Nasal cavity respiratory epithelium epithelial cell of viscerocranial mucosa (primary cell): ENCODE data around the gene CLEC1A. TPM values are rescaled to one million over a fixed set of nuclear protein-coding genes. Genes with fewer than 3 reads are reported as not detected.

Experiments
- total RNA-seq: library from RNA; depleted of rRNA; stranded (reverse); fragments of >200 nt; gene quantifications from 2 replicates; pipeline ENCODE4 v1.2.3, GENCODE V29; 2014

Gene CLEC1A, protein sequence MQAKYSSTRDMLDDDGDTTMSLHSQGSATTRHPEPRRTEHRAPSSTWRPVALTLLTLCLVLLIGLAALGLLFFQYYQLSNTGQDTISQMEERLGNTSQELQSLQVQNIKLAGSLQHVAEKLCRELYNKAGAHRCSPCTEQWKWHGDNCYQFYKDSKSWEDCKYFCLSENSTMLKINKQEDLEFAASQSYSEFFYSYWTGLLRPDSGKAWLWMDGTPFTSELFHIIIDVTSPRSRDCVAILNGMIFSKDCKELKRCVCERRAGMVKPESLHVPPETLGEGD
- total RNA-seq = not detected in 2 replicates

DNA sequence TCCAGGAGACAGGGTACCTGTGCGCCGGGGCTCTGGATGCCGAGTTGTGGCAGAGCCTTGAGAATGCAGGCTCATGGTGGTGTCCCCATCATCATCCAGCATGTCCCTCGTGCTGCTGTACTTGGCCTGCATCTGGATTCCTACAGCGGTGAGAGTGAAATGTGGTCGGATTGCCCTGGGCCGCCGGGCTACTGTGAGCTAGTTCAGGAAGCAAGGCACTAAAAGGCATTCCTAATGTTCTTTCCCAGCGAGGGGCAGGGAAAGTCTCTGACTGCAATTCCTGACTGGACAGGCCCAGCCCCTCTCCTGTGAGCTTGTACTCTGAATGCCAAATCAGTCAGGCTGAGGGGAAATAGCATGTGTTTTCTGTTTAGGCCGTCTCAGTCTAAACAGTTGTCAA is at the start of gene CLEC1A:
CLEC1A (minus strand) TSS at position 195 of the 400 bp plus-strand sequence; CDS start at position 132, 63 bp downstream.

DNA sequence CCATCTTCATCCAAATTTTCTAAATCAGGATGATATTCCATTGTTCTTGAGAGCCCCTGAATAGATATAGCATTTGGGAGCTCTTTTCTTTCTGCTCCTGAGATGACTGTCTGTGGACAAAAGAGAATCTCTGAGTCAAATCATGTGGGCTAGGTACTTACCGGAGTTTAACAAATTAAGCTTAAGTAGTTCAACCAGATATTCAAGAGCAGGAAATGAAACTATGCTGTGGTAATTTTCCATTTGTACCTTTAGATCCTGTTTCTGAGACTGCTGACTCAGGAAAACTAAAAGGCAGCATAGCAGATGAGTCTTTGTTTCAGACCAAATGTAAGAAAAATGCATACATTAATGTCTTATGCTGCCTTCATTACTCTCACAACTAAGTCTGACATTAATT is 31.3 kb upstream of the CLEC1A start, which contains the start of gene CLEC7A:
CLEC7A (minus strand) TSS at position 158 of the 400 bp plus-strand sequence; CDS start at position 41, 117 bp downstream.

DNA sequence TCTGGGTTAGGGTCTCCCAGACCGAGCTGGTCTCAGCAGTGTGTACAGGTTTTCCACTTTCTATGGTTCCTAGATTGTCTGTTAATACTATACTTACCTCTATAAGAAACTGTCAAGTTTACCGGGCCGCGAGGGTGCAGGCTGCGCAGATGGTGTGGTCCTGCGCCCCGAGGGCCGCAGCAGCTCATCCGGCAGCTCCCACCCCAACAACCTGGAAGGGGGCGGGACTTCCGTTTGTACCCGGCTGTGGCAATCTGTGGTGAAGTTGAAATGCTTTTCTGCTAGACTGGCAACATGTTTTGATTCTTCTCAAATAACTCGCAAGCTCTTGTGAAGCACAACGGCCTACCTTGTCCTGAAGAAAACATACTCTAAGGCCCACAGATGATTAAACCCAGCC is 68.3 kb downstream of the CLEC1A start, which contains the start of gene CLEC9A:
CLEC9A (plus strand) TSS at position 237 of the 400 bp plus-strand sequence. CDS start 22,006 bp downstream, outside the sequence.

Other genes with a start within 250 kb of the CLEC1A start
- 4.1 and 5.0 TPM in 2 replicates for gene CLEC2B, start 229.6 kb downstream of the CLEC1A start, total RNA-seq
- gene KLRF2, start 217.5 kb downstream of the CLEC1A start, total RNA-seq = not detected in 2 replicates
- not detected in 2 replicates for gene CLEC2A, start 166.6 kb downstream of the CLEC1A start, total RNA-seq
- not detected in 2 replicates for gene CLEC12A, start 127.6 kb downstream of the CLEC1A start, total RNA-seq
- gene CLEC1B, start 99.9 kb downstream of the CLEC1A start, total RNA-seq = not detected in 2 replicates
- not detected in 2 replicates for gene CLEC12B, start 88.4 kb downstream of the CLEC1A start, total RNA-seq
- not detected in 2 replicates for gene CLEC9A, start 68.3 kb downstream of the CLEC1A start, total RNA-seq
- gene CLEC7A, start 31.2 kb upstream of the CLEC1A start, total RNA-seq = under 0.01 and 1.9 TPM in 2 replicates
- gene OLR1, start 73.1 kb upstream of the CLEC1A start, total RNA-seq = under 0.01 TPM in 2 replicates
- gene TMEM52B, start 80.0 kb upstream of the CLEC1A start, total RNA-seq = not detected in 2 replicates
- 31.8 and 37.7 TPM in 2 replicates for gene GABARAPL1, start 113.9 kb upstream of the CLEC1A start, total RNA-seq
- under 0.01 and 0.50 TPM in 2 replicates for gene KLRD1, start 208.9 kb upstream of the CLEC1A start, total RNA-seq